GM19239 (cell line): ENCODE data around the gene CCDC149.

Experiments used
- DNase-seq: peaks from one replicate; pipeline ENCODE4 v3.0.0; 2011; ENCODE audit warnings: low spot score; ENCODE audit not compliant: insufficient read length
- FAIRE-seq: peaks from 2 replicates; lab custom pipeline; 2011; peaks lifted over from hg19 to GRCh38; lab: Jason Lieb, UNC

Gene CCDC149

GRCh38 chr4:24763631-24764297, 149.1 kb downstream of the CCDC149 start:
- FAIRE-seq (no peak), DNase-seq (no peak)
